ENCODE results near the gene DIP2B. TPM values are rescaled to one million over a fixed set of nuclear protein-coding genes. Genes with fewer than 3 reads are reported as not detected.

The DIP2B gene
- total and polyA plus RNA-seq, 12 donors: 3.4 to 46.6 (median 25.0) TPM

- H3K27me3 ChIP-seq: no peaks in the 10 kb centered on the region
- intact Hi-C loops (cut with DNase I): loop anchor here (5.0 kb wide), 2 partner anchors 128 to 133 kb away; partner anchors contain the start of gene DIP2B (in 1 of the 2)
- H3K9me3 ChIP-seq (replicated peaks in 1 of 3): no peaks in the 10 kb centered on the region
- H3K27ac ChIP-seq: no peak overlapping the region
- DNase-seq: no peak
- H3K4me3 ChIP-seq: no peak overlapping the region
- WGBS, 4 donors: 36 to 48% (median 39%) methylated on average over 5 of the region's 5 CpGs
- TF ChIP-seq POLR2A (IDR thresholded peaks at IDR 0.05) (no peak), CTCF (IDR thresholded peaks at IDR 0.05) (no peak)
- H3K36me3 ChIP-seq (replicated peaks in 1 of 2): peaks cover 0 to 6% of the 10 kb centered on the region in 2 donors
- peaks cover 0 to 18% of the 10 kb centered on the region in 2 donors for H3K4me1 ChIP-seq (replicated peaks in 1 of 2)
Observed at GRCh38 chr12:50635364-50635763, 130.6 kb downstream of the DIP2B start.

GRCh38 chr12:50635857-50636256 is 131.1 kb downstream of the DIP2B start:
- WGBS, 4 donors: 93 to 97% (median 95%) methylated on average over 4 of the region's 4 CpGs
- no peak for DNase-seq
- H3K4me3 ChIP-seq: no peak overlapping the region
- no peak overlapping the region for H3K27ac ChIP-seq
- intact Hi-C loops (cut with DNase I): loop anchor here (5.0 kb wide), 2 partner anchors 129 to 134 kb away; partner anchors contain the start of gene DIP2B (in 1 of the 2)
- no peaks in the 10 kb centered on the region for H3K9me3 ChIP-seq (replicated peaks in 1 of 3)
- no peak for TF ChIP-seq POLR2A (IDR thresholded peaks at IDR 0.05)
- TF ChIP-seq CTCF (IDR thresholded peaks at IDR 0.05): no peak
- H3K27me3 ChIP-seq: no peaks in the 10 kb centered on the region
- peaks cover 0 to 3% of the 10 kb centered on the region in 2 donors for H3K36me3 ChIP-seq (replicated peaks in 1 of 2)
- peaks cover 0 to 18% of the 10 kb centered on the region in 2 donors for H3K4me1 ChIP-seq (replicated peaks in 1 of 2)

- no peak for DNase-seq
- H3K9me3 ChIP-seq (replicated peaks in 1 of 3): no peaks in the 10 kb centered on the region
- WGBS, 4 donors: 81 to 89% (median 85%) methylated on average over 2 to 3 of the region's 3 CpGs
- H3K4me3 ChIP-seq: no peak overlapping the region
- no peak for TF ChIP-seq POLR2A (IDR thresholded peaks at IDR 0.05)
- no peak for TF ChIP-seq CTCF (IDR thresholded peaks at IDR 0.05)
- H3K36me3 ChIP-seq (replicated peaks in 1 of 2): peaks cover 0 to 3% of the 10 kb centered on the region in 2 donors
- intact Hi-C loops (cut with DNase I): loop anchor here (5.0 kb wide), 2 partner anchors 129 to 134 kb away; partner anchors contain the start of gene DIP2B (in 1 of the 2)
- no peaks in the 10 kb centered on the region for H3K27me3 ChIP-seq
- no peak overlapping the region for H3K27ac ChIP-seq
- H3K4me1 ChIP-seq (replicated peaks in 1 of 2): peaks cover 0 to 18% of the 10 kb centered on the region in 2 donors
Observed at GRCh38 chr12:50636505-50636904, 131.7 kb downstream of the DIP2B start.

- Histone ChIP-seq H3K27me3 (no peaks in the 10 kb centered on the region), H3K9me3 (replicated peaks in 1 of 3) (no peaks in the 10 kb centered on the region), H3K27ac (no peak overlapping the region), H3K4me3 (no peak overlapping the region), H3K4me1 (replicated peaks in 1 of 2) (peaks cover 0 to 18% of the 10 kb centered on the region in 2 donors), H3K36me3 (replicated peaks in 1 of 2) (peaks cover 0 to 8% of the 10 kb centered on the region in 2 donors)
- intact Hi-C loops (cut with DNase I): loop anchor here (5.0 kb wide), 2 partner anchors 131 to 136 kb away; partner anchors contain the start of gene DIP2B (in 1 of the 2)
- TF ChIP-seq POLR2A (IDR thresholded peaks at IDR 0.05) (no peak), CTCF (IDR thresholded peaks at IDR 0.05) (peak; percentile 44 to 76 (median 66))
- no peak for DNase-seq
- WGBS, 4 donors: 26 to 29% (median 28%) methylated on average over 4 of the region's 4 CpGs
Observed at GRCh38 chr12:50637870-50638481, 133.2 kb downstream of the DIP2B start.

Data from adrenal gland (tissue), 12 donors.